GM23248 (cell line): Measurements from ENCODE around the gene NDP. TPM values are rescaled to one million over a fixed set of nuclear protein-coding genes. Genes with fewer than 3 reads are reported as not detected.
A peak's percentile ranks its signal among the peaks of the same experiment; 100 is the strongest.

ENCODE experiments used
- DNase-seq: peaks from one replicate; pipeline ENCODE4 v3.0.0-alpha.2; 2015
- H2AFZ ChIP-seq: fragments of 200-600 bp; sonication (generic); 2 replicates; pipeline ENCODE4 v1.6.1; 2016; ENCODE audit warnings: antibody characterized with exemption
- H3F3A ChIP-seq: fragments of 200-600 bp; sonication (generic); 2 replicates; pipeline ENCODE4 v1.6.1; 2016; ENCODE audit warnings: mild to moderate bottlenecking, antibody characterized with exemption, mixed run types; ENCODE audit not compliant: insufficient read depth
- H3K27ac ChIP-seq: fragments of 200-600 bp; sonication (generic); 2 replicates; pipeline ENCODE4 v1.5.1; 2016; ENCODE audit warnings: mild to moderate bottlenecking
- H3K27me3 ChIP-seq: fragments of 200-600 bp; sonication (generic); replicated peaks from 2 replicates; pipeline ENCODE4 v1.6.1; 2016; ENCODE audit warnings: mild to moderate bottlenecking; ENCODE audit not compliant: insufficient read depth
- H3K36me3 ChIP-seq: fragments of 200-600 bp; sonication (generic); 2 replicates; pipeline ENCODE4 v1.6.1; 2016; ENCODE audit warnings: low read depth, mild to moderate bottlenecking
- H3K4me1 ChIP-seq: fragments of 200-600 bp; sonication (generic); 2 replicates; pipeline ENCODE4 v1.6.1; 2016; ENCODE audit warnings: mild to moderate bottlenecking; ENCODE audit not compliant: insufficient read depth
- H3K4me2 ChIP-seq: fragments of 200-600 bp; sonication (generic); one replicate; pipeline ENCODE4 v1.6.1; 2016; ENCODE audit warnings: mild to moderate bottlenecking; ENCODE audit not compliant: unreplicated experiment
- H3K4me3 ChIP-seq: fragments of 200-600 bp; sonication (generic); 2 replicates; pipeline ENCODE4 v1.5.1; 2016; ENCODE audit warnings: mild to moderate bottlenecking
- H3K79me2 ChIP-seq: fragments of 200-600 bp; sonication (generic); 2 replicates; pipeline ENCODE4 v1.6.1; 2016; ENCODE audit warnings: mild to moderate bottlenecking; ENCODE audit not compliant: insufficient read depth
- H3K9ac ChIP-seq: fragments of 200-600 bp; sonication (generic); 2 replicates; pipeline ENCODE4 v1.6.1; 2016; ENCODE audit warnings: mild to moderate bottlenecking
- H3K9me2 ChIP-seq: fragments of 200-600 bp; sonication (generic); 2 replicates; pipeline ENCODE4 v1.6.1; 2016; ENCODE audit warnings: mixed run types, mild to moderate bottlenecking, moderate library complexity; ENCODE audit not compliant: insufficient read depth
- H3K9me3 ChIP-seq: fragments of 200-600 bp; sonication (generic); one replicate; pipeline ENCODE4 v1.6.1; 2017; ENCODE audit warnings: low read depth
- H4K20me1 ChIP-seq: fragments of 200-600 bp; sonication (generic); 2 replicates; pipeline ENCODE4 v1.6.0; 2016; ENCODE audit not compliant: insufficient read depth
- EZH2 ChIP-seq: fragments of 200-600 bp; sonication (generic); IDR thresholded peaks from 2 replicates; pipeline ENCODE4 v1.6.1; 2018; ENCODE audit warnings: antibody characterized with exemption, mild to moderate bottlenecking; ENCODE audit not compliant: insufficient read depth, poor library complexity, severe bottlenecking
- EZH2phosphoT487 ChIP-seq: fragments of 200-600 bp; sonication (generic); IDR thresholded peaks from 2 replicates; pipeline ENCODE4 v1.6.1; 2018; ENCODE audit warnings: antibody characterized with exemption, moderate library complexity, mild to moderate bottlenecking, low read depth; ENCODE audit not compliant: insufficient read depth
- WGBS, 2 experiments: methylation state at CpG; one replicate each; pipeline ENCODE4 v1.1.6; 2015 to 2017; ENCODE audit warnings: low lambda C conversion rate in 2 of 2, low coverage in 1 of 2; ENCODE audit errors: missing lambda C conversion rate in 2 of 2; 5-methylcytosine and 5-hydroxymethylcytosine counted together
- in situ Hi-C: fragments of 300-500 bp; cut with MboI; formaldehyde crosslinking; loops from 2 replicates; pipeline ENCODE4 v1.15.0; 2020
- polyA plus RNA-seq: library from polyadenylated mRNA; unstranded; fragments of >200 nt; fragmentation: Nextera tagmentation; extraction: Ambion mirVana; gene quantifications from 2 replicates; pipeline ENCODE4 v1.2.1, GENCODE V29; 2016
- total RNA-seq: library from RNA; depleted of rRNA; stranded (reverse); fragments of >200 nt; shearing (Covaris generic); gene quantifications from 2 replicates; pipeline ENCODE4 v1.2.3, GENCODE V29; 2014

The NDP gene
- total and polyA plus RNA-seq, 2 experiments from 2014 or later: 0.22 to 0.79 TPM

DNA sequence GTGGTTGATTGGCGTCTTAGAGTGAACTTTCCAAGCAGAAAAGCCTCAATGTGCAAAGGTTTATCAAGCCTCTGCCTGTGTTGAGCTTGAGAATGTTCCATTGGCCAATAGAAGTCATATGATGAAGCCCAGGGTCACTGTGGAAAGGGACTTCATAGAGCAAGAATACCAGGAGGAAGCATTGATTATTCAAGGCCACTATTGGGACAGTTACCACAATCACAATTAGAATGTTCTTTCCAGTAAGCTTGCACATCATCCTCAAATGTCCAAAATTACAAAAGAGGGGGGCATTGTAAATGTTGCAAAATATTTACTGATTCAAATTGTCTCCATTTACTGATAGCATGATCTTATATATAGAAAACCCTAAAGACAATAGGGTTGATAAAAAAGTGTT lies 32.9 kb upstream of the NDP start:
- TF ChIP-seq EZH2: no peak
- TF ChIP-seq EZH2phosphoT487: no peak
- no peak for DNase-seq
- no peaks in the 10 kb centered on the region for H3F3A ChIP-seq
- no peaks in the 10 kb centered on the region for H4K20me1 ChIP-seq
- in situ Hi-C loops: no loop called here
- H3K4me1 ChIP-seq: peaks cover 6% of the 10 kb centered on the region
- H3K4me3 ChIP-seq: no peak overlapping the region
- H3K9ac ChIP-seq: no peak overlapping the region
- no peaks in the 10 kb centered on the region for H3K9me3 ChIP-seq
- H3K27me3 ChIP-seq: no peaks in the 10 kb centered on the region
- WGBS, 2 experiments: 94 to 100% methylated on average over 1 of the region's 1 CpG
- no peak overlapping the region for H3K27ac ChIP-seq
- no peak overlapping the region for H2AFZ ChIP-seq
- H3K36me3 ChIP-seq: no peaks in the 10 kb centered on the region
- no peaks in the 10 kb centered on the region for H3K79me2 ChIP-seq
- no peak overlapping the region for H3K4me2 ChIP-seq
- no peaks in the 10 kb centered on the region for H3K9me2 ChIP-seq

- DNase-seq: peak; percentile 46
- Histone ChIP-seq H3F3A (no peaks in the 10 kb centered on the region), H4K20me1 (no peaks in the 10 kb centered on the region), H2AFZ (no peak overlapping the region), H3K27ac (no peak overlapping the region), H3K9ac (no peak overlapping the region), H3K27me3 (no peaks in the 10 kb centered on the region), H3K9me2 (no peaks in the 10 kb centered on the region), H3K36me3 (no peaks in the 10 kb centered on the region), H3K4me1 (peaks cover 6% of the 10 kb centered on the region), H3K9me3 (no peaks in the 10 kb centered on the region), H3K79me2 (no peaks in the 10 kb centered on the region), H3K4me3 (no peak overlapping the region), H3K4me2 (no peak overlapping the region)
- no peak for TF ChIP-seq EZH2
- WGBS, 2 experiments: 0 to 4% methylated on average over 3 of the region's 3 CpGs
- in situ Hi-C loops: no loop called here
Observed at GRCh38 chrX:44003975-44004374, 30.8 kb upstream of the NDP start.

GRCh38 chrX:44002567-44002966 lies 29.4 kb upstream of the NDP start:
- 89% methylated on average over 1 of the region's 1 CpG; no CpG with 5 or more reads in 1 of the 2 experiments for WGBS, 2 experiments
- Histone ChIP-seq H3K9ac (no peak overlapping the region), H3K4me1 (peaks cover 6% of the 10 kb centered on the region)

GRCh38 chrX:43998374-43998773 lies 25.2 kb upstream of the NDP start:
- Histone ChIP-seq H3K9me3 (no peaks in the 10 kb centered on the region), H3K4me1 (peaks cover under 1% of the 10 kb centered on the region; the same call in 1 of the 2 replicates), H3K4me2 (no peak overlapping the region), H3K79me2 (no peaks in the 10 kb centered on the region), H3F3A (no peaks in the 10 kb centered on the region), H2AFZ (no peak overlapping the region), H3K9ac (no peak overlapping the region), H3K9me2 (no peaks in the 10 kb centered on the region), H3K36me3 (no peaks in the 10 kb centered on the region), H4K20me1 (no peaks in the 10 kb centered on the region), H3K4me3 (no peak overlapping the region), H3K27ac (no peak overlapping the region), H3K27me3 (no peaks in the 10 kb centered on the region)
- 96 to 100% methylated on average over 1 of the region's 1 CpG for WGBS, 2 experiments
- DNase-seq: no peak
- TF ChIP-seq EZH2phosphoT487 (no peak), EZH2 (no peak)
- in situ Hi-C loops: no loop called here

More at GRCh38 chrX:44002567-44002966, 29.4 kb upstream of the NDP start:
- Histone ChIP-seq H3K79me2 (no peaks in the 10 kb centered on the region), H3K27ac (no peak overlapping the region), H3K9me2 (no peaks in the 10 kb centered on the region), H3F3A (no peaks in the 10 kb centered on the region), H2AFZ (no peak overlapping the region), H3K4me3 (no peak overlapping the region), H3K36me3 (no peaks in the 10 kb centered on the region), H4K20me1 (no peaks in the 10 kb centered on the region), H3K4me2 (no peak overlapping the region), H3K9me3 (no peaks in the 10 kb centered on the region), H3K27me3 (no peaks in the 10 kb centered on the region)
- in situ Hi-C loops: no loop called here
- TF ChIP-seq EZH2 (no peak), EZH2phosphoT487 (no peak)
- DNase-seq: no peak

GRCh38 chrX:43996491-43996890 lies 23.3 kb upstream of the NDP start:
- in situ Hi-C loops: no loop called here
- no peaks in the 10 kb centered on the region for H3K4me1 ChIP-seq
- H3K27ac ChIP-seq: no peak overlapping the region
- no peaks in the 10 kb centered on the region for H3K79me2 ChIP-seq
- H3K9me2 ChIP-seq: no peaks in the 10 kb centered on the region
- no peak for TF ChIP-seq EZH2
- no peak for TF ChIP-seq EZH2phosphoT487
- H3K9me3 ChIP-seq: no peaks in the 10 kb centered on the region
- H3F3A ChIP-seq: no peaks in the 10 kb centered on the region
- H3K9ac ChIP-seq: no peak overlapping the region
- no peaks in the 10 kb centered on the region for H4K20me1 ChIP-seq
- H3K4me3 ChIP-seq: no peak overlapping the region
- WGBS, 2 experiments: 63 to 79% methylated on average over 2 of the region's 2 CpGs
- H3K27me3 ChIP-seq: no peaks in the 10 kb centered on the region
- no peak overlapping the region for H3K4me2 ChIP-seq
- no peak overlapping the region for H2AFZ ChIP-seq
- DNase-seq: no peak
- no peaks in the 10 kb centered on the region for H3K36me3 ChIP-seq
